GM21367 (cell line): Measurements from ENCODE around the gene SKA2.
"Not testable (repeated sequence)": the region's sequence is repeated elsewhere in the genome, so short reads cannot be mapped to it uniquely, and the experiment has no call there.

ENCODE experiments used
- ATAC-seq: cut with Tn5 transposase; IDR thresholded peaks from one replicate; pipeline ENCODE4 v1.9.1; 2021; ENCODE audit not compliant: unreplicated experiment

SKA2 gene

GRCh38 chr17:59152925-59153324 is 2.1 kb downstream of the SKA2 start:
- ATAC-seq, result no peak

GRCh38 chr17:59151591-59151990 is 3.4 kb downstream of the SKA2 start:
- ATAC-seq, result no peak

- ATAC-seq, result no peak
Observed at GRCh38 chr17:59151006-59151405, 4.0 kb downstream of the SKA2 start.

GRCh38 chr17:59149841-59150511 is 5.0 kb downstream of the SKA2 start:
- no peak for ATAC-seq

- no peak for ATAC-seq
Observed at GRCh38 chr17:59149051-59149450, 5.9 kb downstream of the SKA2 start.

GRCh38 chr17:59145571-59146096 is 9.4 kb downstream of the SKA2 start:
- ATAC-seq, result no peak

- no peak for ATAC-seq
Observed at GRCh38 chr17:59141860-59142259, 13.1 kb downstream of the SKA2 start.

- ATAC-seq, result no peak
Observed at GRCh38 chr17:59139939-59140338, 15.0 kb downstream of the SKA2 start.

GRCh38 chr17:59138339-59138738 is 16.6 kb downstream of the SKA2 start:
- ATAC-seq, result not testable (repeated sequence)

GRCh38 chr17:59131131-59131530 is 23.9 kb downstream of the SKA2 start:
- no peak for ATAC-seq

GRCh38 chr17:59129814-59130213 is 25.2 kb downstream of the SKA2 start:
- no peak for ATAC-seq

GRCh38 chr17:59126809-59127417 is 28.1 kb downstream of the SKA2 start:
- no peak for ATAC-seq

GRCh38 chr17:59124665-59125064 is 30.3 kb downstream of the SKA2 start:
- no peak for ATAC-seq

- no peak for ATAC-seq
Observed at GRCh38 chr17:59121901-59122480, 33.0 kb downstream of the SKA2 start.

GRCh38 chr17:59115474-59115873 is 39.5 kb downstream of the SKA2 start:
- no peak for ATAC-seq

GRCh38 chr17:59111539-59111938 is 43.4 kb downstream of the SKA2 start:
- no peak for ATAC-seq

GRCh38 chr17:59110973-59111372 is 44.0 kb downstream of the SKA2 start:
- no peak for ATAC-seq

GRCh38 chr17:59108400-59109102 is 46.4 kb downstream of the SKA2 start:
- no peak for ATAC-seq

- no peak for ATAC-seq
Observed at GRCh38 chr17:59107306-59107670, 47.7 kb downstream of the SKA2 start.

GRCh38 chr17:59106463-59107305 is 48.3 kb downstream of the SKA2 start, which contains the start of gene TRIM37:
TSS of gene TRIM37 (minus strand) at chr17:59106880. CDS start at chr17:59106461, 419 bp downstream.
- ATAC-seq, result peak; percentile 89
